ENCODE results near the gene P2RY4.
A peak's percentile ranks its signal among the peaks of the same experiment; 100 is the strongest.

Gene P2RY4

GRCh38 chrX:70260104-70260503 lies at the start of gene P2RY4:
P2RY4 (minus strand) TSS chrX:70260204; CDS start chrX:70259624, 580 bp downstream.
- no peak for DNase-seq (ENCODE audit: low read depth)
- TF ChIP-seq CTCF (IDR thresholded peaks at IDR 0.05; ENCODE audit: insufficient read depth, low read depth, low read length, missing control alignments), result no peak
- no peak within 1 kb of the TSS for H3K4me3 ChIP-seq (ENCODE audit: low read depth, low read length)

DNA sequence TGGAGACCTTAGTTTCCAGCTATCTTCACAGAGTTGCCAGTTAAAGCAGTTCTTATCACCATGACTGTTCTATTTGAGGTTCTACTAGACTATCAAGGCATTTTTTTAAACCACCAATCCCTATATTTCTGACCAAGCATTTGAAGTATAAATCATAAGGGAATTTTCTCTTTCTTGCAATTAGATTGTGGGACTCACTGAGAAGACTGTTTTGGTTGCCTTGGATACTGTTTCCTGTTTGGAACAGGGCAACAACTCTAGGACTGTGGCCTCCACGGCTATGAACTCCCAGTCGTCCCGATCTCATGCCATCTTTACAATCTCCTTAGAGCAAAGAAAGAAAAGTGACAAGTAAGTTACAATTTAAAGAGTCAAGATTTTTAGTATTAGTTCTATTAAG lies 41.7 kb upstream of the P2RY4 start:
- TF ChIP-seq CTCF (IDR thresholded peaks at IDR 0.05; ENCODE audit: insufficient read depth, low read depth, low read length, missing control alignments), result no peak
- DNase-seq (ENCODE audit: low read depth), result no peak
- no peak overlapping the region for H3K4me3 ChIP-seq (ENCODE audit: low read depth, low read length)

- DNase-seq (ENCODE audit: low read depth), result no peak
Observed at GRCh38 chrX:70293621-70294020, 33.6 kb upstream of the P2RY4 start.

GRCh38 chrX:70292788-70293187 lies 32.8 kb upstream of the P2RY4 start:
- no peak for DNase-seq (ENCODE audit: low read depth)
- H3K4me3 ChIP-seq (ENCODE audit: low read depth, low read length), result no peak overlapping the region

More at GRCh38 chrX:70293621-70294020, 33.6 kb upstream of the P2RY4 start:
- no peak for TF ChIP-seq CTCF (IDR thresholded peaks at IDR 0.05; ENCODE audit: insufficient read depth, low read depth, low read length, missing control alignments)
- no peak overlapping the region for H3K4me3 ChIP-seq (ENCODE audit: low read depth, low read length)

GRCh38 chrX:70289793-70290770 lies 30.1 kb upstream of the P2RY4 start, which contains the start of the genes KIF4A and PDZD11:
KIF4A (plus strand) TSS chrX:70290104; CDS start chrX:70290459, 355 bp downstream.
PDZD11 (minus strand) TSS chrX:70289927; CDS start chrX:70289341, 586 bp downstream.
- TF ChIP-seq CTCF (IDR thresholded peaks at IDR 0.05; ENCODE audit: insufficient read depth, low read depth, low read length, missing control alignments), result no peak
- peak within 1 kb of the TSS; percentile 75 for H3K4me3 ChIP-seq (ENCODE audit: low read depth, low read length)

More at GRCh38 chrX:70292788-70293187, 32.8 kb upstream of the P2RY4 start:
- TF ChIP-seq CTCF (IDR thresholded peaks at IDR 0.05; ENCODE audit: insufficient read depth, low read depth, low read length, missing control alignments), result no peak

DNA sequence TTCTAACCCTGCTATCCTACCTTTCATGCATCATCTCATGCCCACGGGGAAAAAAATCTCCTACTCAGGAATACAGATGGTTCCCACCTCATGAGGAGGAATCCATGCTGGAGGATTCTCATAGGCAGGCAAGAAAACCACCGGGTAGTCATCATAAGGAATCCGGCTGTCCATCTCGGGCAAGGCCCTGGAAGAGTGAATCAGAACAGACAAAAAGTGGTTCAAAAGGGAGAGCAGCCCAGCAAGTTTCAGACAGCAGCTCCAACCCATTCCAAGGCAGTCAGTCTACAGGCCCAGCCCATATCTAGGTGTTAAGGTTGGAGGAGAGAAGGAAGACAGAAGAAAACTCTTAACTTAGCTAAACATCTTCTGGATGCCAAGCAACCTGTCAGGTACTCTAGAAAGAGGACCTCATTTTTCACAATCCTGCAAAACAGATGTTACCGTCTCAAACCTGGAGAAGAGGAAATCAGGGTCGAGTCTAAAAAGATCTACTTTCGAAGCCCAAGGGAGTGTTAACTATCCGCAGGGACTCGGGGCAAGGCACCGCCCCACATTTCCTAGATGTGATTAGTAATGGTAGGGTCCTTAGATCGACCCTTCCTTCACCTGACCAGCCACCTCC lies 29.3 kb upstream of the P2RY4 start:
- H3K4me3 ChIP-seq (ENCODE audit: low read depth, low read length), result peak overlapping the region; percentile 75

More at GRCh38 chrX:70289793-70290770, 30.1 kb upstream of the P2RY4 start, which contains the start of the genes KIF4A and PDZD11:
- DNase-seq (ENCODE audit: low read depth), result peak; percentile 89

More for the DNA sequence above, 29.3 kb upstream of the P2RY4 start:
- no peak for TF ChIP-seq CTCF (IDR thresholded peaks at IDR 0.05; ENCODE audit: insufficient read depth, low read depth, low read length, missing control alignments)
- no peak for DNase-seq (ENCODE audit: low read depth)

Measured in GM12865 (cell line).